Activated CD8-positive, alpha-beta memory T cell treated with anti-CD3 and anti-CD28 coated beads for 48 hours (primary cell): Measurements from ENCODE around the gene DNAAF2.
"Not testable (repeated sequence)": the region's sequence is repeated elsewhere in the genome, so short reads cannot be mapped to it uniquely, and the experiment has no call there.

ENCODE experiments used
- DNase-seq, 3 experiments: peaks; one replicate each; pipeline ENCODE4 v3.0.0-alpha.2; 2020; ENCODE audit warnings: low read depth in 2 of 3, low spot score in 2 of 3

Gene DNAAF2

GRCh38 chr14:49634547-49635334 lies at the start of gene DNAAF2:
Gene DNAAF2, minus strand, starts transcription at chr14:49635244. Its CDS starts 95 bp downstream, at chr14:49635149.
- peak; percentile 20 to 43 (median 31) for DNase-seq

DNA sequence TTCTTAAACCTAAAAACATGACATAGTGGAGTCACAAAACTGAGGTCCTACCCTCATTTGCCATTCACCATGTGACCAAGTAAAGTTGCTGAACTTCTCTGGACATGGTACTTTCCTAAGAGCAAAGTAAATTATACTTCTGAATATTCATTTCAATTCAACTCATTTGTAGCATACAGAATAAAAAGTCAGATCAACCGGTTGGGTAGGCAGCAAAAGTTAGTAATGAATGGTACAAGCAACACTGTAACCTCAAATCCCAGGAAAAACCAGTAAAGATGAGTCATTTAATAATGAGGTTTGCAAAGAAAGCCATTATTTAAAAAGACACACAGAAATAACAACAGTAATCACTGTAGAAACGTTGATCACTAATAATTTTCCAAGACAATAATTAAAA lies 44.2 kb upstream of the DNAAF2 start:
- DNase-seq: no peak

GRCh38 chr14:49677643-49678042 lies 42.6 kb upstream of the DNAAF2 start:
- no peak for DNase-seq

- DNase-seq: no peak
These were observed 38.5 kb upstream of the DNAAF2 start for GRCh38 chr14:49673586-49673985.

DNA sequence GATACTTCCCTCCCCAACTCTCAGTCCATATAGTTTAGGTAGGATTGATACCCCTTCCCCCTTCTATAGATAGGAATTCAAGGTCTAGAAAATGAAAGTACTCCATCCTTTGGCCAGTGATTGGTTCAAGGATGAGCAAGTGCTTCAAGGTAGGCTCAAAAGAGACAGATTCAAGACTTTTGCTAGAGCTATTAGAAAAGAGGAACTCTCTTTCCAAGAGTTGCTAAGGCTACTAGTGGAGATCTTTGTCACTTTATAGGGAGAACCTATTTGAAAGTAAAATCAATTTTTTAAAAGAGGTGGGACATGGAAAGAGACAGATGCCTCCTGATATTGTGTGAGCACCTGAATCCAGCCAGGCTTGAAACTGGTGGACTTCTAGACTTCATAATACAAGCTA lies 35.4 kb upstream of the DNAAF2 start:
- DNase-seq: no peak

- no peak for DNase-seq
These were observed 24.7 kb upstream of the DNAAF2 start for GRCh38 chr14:49659526-49660455.

DNA sequence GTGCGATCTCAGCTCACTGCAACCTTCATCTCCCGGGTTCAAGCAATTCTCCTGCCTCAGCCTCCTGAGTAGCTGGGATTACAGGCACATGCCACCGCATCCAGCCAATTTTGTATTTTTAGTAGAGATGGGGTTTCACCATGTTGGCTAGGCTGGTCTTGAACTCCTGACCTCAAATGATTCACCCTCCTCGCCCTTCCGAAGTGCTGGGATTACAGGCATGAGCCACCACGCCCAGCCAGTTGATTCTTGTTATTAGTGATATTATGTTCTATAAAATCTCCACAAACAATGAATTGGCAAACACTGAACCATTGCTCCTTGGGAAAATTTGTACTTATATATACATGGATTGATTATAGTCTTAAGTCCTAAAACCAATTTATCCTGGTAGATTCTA lies 22.5 kb upstream of the DNAAF2 start:
- not testable (repeated sequence) for DNase-seq

DNA sequence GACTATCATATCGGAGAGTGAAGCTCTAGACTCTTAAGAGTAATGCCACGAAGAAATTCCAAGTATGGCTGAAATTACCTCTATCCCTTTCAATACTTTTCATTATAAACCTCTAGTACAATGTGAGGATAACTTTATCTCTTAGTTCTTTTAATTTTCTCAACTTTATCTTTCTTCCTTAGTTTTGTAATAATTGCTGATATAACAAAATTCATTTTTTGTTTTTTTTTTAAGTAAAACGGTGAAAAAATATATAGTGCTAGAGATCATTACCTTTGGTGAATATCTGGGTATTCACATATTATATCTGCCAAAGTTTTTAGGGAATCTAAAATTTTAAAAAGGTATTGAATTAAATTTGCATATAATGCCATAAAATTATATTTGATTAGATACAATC lies 19.5 kb upstream of the DNAAF2 start:
- DNase-seq: no peak

GRCh38 chr14:49653508-49653907 lies 18.5 kb upstream of the DNAAF2 start:
- DNase-seq: no peak

DNA sequence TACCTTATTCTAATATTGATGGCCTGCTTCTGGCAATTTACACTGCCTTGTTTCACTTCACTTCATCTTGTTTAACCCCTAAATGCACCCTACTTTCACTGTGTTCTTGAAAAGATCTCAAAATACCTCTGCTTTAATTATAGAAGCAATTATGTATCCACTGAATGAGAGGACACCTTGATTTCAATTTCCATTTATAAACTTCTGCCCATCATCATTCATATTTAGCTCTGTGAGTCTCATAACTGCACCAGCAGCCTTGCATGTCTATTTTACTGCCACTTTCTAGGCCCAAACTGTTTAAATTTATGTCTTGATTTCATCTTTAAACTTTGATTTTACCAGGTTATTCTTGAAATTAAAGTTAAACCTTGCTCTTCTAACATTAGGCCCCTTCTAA lies 7.1 kb upstream of the DNAAF2 start:
- DNase-seq: no peak

- DNase-seq: no peak
These were observed 6.7 kb upstream of the DNAAF2 start for GRCh38 chr14:49641697-49642129.

DNA sequence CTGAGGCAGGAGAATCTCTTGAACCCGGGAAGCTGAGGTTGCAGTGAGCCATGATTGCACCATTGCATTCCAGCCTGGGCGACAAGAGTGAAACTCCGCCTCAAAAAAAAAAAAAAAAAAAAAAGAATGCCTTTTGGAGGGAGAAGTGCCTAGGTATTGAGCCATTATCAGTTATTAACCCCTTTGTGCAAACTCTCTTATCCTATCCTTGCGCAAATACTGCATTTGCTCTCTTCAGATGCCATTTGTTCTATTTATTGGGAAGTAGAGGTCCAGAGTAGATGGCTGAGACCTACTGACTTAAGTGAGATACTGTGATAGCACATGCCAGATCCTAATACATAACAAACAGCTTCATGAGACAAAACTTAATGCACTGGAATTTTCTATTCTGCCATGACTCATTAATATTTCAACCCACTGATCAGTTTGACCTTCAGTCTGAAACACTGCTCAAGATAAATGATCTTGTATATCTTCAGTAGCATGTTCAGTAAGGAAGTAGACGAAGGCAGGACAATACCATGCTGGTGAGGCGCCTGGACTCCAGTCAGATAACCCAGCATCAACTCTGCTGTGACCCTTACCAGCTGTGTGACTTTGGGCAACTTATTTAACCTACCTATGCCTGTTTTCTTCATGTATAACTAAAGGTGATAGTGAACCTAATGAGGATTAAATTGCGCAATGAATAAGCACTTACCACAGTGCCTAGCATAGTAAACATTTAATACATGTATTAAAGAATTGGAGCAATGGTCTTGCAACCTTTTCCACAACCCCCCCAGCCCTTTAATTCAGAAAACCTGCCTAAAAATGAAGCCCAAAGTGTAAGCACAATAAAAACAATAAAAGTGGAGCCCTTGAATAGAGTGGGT lies 5.7 kb upstream of the DNAAF2 start:
- DNase-seq: no peak

- DNase-seq: no peak
These were observed 2.6 kb upstream of the DNAAF2 start for GRCh38 chr14:49637534-49638078.

DNA sequence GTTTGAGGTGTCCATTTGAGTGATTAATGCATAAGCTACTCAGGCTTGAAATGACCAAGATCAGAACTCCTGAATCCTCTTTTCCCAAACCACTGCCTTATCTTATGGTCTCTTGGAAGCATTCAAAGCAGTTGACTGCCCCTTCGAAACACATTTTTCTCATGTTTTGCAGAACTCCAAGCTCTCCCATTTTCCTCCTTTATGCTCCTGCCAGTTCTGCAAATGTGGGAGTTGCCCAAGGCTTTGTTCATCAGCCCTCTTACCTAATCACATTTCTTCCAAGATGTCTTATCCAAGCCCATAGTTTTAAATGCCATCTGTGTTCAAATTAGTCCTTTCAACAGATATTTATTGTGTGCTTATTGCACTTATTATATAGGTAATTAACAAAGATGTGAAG lies 1.8 kb upstream of the DNAAF2 start:
- DNase-seq: no peak

- DNase-seq: peak; percentile 79 to 87 (median 80)
These were observed 1.2 kb downstream of the DNAAF2 start for GRCh38 chr14:49633640-49634546.

- DNase-seq: no peak
These were observed 10.9 kb downstream of the DNAAF2 start for GRCh38 chr14:49623941-49624839.

- DNase-seq: no peak
These were observed 11.7 kb downstream of the DNAAF2 start for GRCh38 chr14:49623387-49623786.

- no peak for DNase-seq
These were observed 12.9 kb downstream of the DNAAF2 start for GRCh38 chr14:49622022-49622607.
